NOMO-1 treated with DMSO at 0.1 percent for 48 hours (cell line): ENCODE measurements around the gene TMEM19.
"Not testable (repeated sequence)": the region's sequence is repeated elsewhere in the genome, so short reads cannot be mapped to it uniquely, and the experiment has no call there.

Experiments used
- DNase-seq: peaks from one replicate; lab custom pipeline; 2025; ENCODE audit not compliant: unreplicated experiment; lab: John Stamatoyannopoulos, UW

Gene TMEM19

DNA sequence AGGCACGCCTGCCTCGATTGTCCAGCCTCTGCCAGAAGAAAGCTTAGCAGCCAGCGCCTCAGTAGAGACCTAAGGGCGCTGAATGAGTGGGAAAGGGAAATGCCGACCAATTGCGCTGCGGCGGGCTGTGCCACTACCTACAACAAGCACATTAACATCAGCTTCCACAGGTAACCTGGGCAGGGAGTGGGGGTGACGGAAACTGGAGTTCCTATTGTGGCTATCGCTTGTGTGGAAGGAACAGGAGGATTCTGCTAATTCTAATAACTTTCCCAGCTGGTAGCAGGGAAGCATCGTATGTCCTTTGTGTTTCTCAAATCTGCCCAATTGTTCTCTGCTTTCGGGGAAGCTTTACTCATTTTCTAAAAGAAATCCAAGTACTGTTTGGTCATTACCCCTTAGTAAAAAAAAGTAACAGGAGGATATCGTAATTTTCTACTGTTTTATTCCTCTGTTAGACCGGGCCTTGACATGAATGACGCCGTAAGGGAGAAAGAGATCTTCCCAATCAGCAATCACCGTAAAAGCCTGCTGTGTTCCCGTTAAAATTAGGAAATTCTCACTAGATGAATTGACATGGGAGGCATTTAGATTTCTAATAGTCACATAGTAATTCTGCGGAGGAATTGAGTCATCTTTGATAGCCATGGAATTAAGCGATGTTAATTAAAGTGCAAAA lies 21.3 kb upstream of the TMEM19 start:
- no peak for DNase-seq

DNA sequence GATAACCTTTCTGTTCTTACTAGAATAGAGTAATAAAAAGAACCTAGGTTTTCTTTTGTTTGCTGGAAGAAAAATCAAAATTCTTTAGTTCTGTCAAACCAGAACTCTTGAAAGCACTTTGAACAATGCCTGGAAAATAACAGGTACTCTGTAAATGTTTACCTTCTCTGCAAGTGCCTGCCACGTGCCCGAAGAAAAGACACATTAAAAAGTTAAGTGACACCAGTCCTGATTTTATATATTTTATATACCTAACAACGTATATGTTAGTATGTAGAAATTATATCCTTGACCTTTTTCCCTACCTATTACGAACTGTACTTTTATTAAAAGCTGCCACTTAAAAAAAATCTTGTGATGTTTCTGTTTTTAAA lies 20.8 kb upstream of the TMEM19 start:
- no peak for DNase-seq

DNA sequence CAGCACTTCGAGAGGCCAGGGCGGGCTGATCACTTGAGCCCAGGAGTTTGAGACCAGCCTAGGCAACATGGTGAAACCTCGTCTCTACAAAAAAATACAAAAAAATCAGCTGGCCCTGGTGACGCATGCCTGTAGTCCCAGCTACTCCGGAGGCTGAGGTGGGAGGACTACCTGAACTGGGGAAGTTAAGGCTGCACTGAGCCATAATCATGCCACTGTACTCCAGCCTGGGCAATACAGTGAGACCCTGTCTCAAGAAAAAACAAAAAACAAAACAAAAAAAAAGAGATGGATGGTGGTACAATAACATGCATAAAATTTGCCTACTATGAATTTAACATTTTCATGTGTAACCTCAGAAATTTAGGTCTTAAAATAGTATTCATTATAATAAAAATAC lies 19.6 kb upstream of the TMEM19 start:
- DNase-seq: no peak

DNA sequence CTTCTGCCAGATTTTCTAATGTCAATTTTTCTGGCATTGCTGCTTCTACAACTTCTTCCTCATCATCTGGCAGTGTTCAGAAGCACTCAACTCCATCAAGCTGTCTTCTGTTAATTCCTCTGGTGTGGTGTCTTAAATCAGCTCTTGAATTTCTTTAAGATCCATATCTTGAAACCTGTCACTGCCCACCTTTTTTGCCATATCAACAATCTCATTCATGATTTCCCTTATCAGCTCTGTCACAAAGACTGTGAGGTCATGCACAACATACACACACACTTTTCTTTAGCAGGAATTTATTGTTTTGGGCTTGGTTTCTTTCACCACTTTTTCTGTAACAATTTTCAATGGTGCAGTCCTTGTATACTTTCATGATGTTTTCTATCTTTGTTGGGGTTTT lies 14.6 kb upstream of the TMEM19 start:
- DNase-seq: no peak

DNA sequence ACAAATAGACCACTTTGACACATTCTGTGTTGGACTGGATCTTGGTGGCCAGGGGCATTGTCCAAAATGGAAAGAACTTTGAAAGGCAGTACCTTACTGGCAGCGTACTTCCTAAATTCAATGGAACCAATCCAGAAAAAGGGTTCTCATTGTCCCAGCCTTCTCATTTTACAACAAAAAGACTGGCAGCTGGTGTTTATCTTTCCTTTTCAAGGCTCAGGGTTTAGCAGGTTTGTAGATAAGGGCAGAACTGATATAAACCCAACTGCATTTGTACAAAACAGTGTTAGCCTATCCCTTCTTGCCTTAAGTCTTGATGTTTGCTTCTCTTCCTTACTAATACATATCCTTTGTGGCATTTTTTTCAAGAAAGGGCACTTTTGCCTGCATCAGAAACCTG lies 14.1 kb upstream of the TMEM19 start:
- no peak for DNase-seq

DNA sequence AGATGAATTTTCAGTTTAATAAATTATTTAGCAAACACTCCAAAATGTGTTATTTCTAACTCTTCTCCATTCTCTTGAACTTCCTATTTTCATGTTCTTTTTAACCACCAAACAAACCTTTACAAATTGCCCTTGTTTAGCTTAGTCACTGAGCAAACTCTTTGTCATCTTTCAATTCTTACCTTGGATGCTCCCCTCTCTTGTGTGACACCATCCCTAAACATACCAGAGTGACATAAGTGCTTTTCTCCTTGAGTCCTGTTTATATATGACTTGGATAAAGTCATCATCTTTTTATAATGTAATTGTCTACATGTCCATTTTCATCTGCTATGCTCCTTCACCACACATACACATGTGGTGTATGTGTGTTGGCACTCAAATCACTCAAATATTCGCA lies 3.4 kb upstream of the TMEM19 start:
- DNase-seq: peak; percentile 37

DNA sequence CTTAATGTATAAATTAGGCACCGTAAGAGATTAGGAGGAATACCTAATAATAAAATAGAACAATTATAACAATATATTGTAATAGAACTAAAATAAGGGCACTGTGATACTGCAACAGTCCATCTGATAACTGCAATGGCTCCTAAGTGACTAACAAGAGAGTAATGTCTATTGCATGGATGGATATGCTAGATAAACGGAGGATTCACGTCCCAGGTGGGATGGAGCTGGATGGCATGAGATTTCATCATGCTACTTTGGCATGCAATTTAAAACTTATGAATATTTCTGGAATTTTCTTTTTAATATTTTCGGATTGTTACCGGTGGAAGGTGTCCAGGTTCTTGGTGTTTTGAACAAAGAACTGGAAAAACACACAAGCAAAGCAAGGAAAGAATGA lies 2.2 kb upstream of the TMEM19 start:
- DNase-seq: no peak

DNA sequence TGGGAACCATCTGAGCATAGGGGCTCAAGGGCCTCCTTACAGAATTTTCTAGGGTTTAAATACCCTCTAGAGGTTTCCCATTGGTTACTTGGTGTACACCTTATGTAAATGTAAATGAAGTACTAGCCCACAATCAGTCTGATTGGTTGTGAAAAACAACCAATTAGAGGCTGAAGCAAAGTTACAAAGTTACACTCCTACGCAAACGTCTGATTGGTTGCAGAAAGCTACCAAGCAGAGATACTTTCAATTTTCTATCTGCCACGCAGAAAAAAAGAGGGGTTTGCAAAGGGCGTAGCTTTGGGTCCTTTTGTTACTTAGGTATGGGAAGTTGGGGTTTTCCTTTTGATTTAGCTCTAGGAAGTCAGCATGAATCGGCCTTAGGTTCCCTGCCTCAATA lies 1.8 kb upstream of the TMEM19 start:
- DNase-seq: no peak

DNA sequence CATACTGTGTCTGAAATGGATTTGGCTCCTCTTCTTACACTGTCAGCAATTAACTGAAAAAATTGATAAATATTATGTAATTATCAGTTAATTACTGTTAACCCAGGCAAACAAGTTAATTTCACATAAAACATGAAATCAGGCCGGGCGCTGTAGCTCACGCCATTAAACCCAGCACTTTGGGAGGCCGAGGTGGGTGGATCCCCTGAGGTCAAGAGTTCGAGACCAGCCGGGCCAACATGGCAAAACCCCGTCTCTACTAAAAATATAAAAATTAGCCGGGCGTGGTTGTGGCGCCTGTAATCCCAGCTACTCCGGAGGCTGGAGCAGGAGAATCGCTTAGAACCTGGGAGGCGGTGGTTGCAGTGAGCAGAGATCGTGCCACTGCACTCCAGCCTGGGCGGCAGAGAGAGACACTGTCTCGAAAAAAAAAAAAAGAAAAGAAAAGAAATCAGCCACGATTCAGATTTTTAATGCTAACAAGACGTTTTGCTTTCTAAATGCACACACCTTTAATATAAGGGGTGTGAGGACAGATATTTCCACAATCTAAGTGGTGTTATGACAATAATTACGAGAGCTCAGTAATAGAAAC lies 473 bp upstream of the TMEM19 start:
- DNase-seq: no peak

DNA sequence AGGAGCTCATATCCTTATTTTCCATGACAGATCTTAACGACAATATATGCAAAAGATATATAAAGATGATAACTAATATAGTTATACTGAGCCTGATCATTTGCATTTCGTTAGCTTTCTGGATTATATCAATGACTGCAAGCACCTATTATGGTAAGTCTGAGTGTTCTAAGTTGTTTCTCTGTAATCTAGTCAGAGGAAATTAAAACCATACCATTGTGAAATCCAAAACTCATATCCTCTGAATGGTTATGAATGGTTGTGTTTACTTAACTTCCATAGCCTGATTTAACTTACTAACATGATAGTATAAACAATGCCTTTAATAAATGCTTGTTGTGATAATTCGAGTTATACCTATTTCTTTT lies 760 bp downstream of the TMEM19 start:
- DNase-seq: peak; percentile 39

DNA sequence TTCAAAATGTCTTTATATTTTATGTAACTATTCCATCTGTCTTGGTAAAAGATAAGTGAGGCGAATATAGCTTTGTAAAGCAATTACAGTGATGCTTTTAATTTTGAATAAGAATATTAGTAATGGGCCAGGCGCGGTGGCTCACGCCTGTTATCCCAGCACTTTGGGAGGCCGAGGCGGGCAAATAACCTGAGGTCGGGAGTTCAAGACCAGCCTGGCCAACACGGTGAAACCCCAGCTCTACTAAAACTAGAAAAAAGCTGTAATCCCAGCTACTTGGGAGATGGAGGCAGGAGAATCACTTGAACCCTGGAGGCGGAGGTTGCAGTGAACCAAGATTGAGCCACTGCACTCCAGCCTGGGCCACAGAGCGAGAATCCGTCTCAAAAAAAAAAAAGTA lies 1.3 kb downstream of the TMEM19 start:
- DNase-seq: not testable (repeated sequence)

DNA sequence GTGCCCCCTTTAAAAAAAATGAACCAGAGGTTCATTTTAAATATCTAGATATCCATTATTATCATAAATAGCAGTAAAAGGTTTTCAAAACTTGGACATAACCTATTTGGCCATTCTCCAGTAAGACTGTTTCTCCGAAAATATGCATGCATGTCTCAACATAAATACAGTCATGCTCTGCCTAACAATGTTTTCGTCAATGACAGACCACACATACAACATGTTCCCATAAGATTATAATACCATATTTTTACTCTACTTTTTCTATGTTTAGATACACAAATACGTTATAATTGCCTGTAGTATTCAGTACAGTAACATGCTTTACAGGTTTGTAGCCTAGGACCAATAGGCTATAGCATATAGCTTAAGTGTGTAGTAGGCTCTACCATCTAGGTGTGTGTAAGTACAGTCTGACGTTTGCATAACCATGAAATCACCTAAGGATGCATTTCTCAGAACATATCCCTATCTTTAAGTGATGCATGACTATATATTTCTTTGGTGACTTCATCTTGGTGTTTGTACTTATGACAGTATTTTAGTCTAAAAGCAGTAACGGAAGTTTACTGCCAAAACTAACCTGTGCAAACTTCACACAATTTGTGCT lies 3.2 kb downstream of the TMEM19 start:
- no peak for DNase-seq

DNA sequence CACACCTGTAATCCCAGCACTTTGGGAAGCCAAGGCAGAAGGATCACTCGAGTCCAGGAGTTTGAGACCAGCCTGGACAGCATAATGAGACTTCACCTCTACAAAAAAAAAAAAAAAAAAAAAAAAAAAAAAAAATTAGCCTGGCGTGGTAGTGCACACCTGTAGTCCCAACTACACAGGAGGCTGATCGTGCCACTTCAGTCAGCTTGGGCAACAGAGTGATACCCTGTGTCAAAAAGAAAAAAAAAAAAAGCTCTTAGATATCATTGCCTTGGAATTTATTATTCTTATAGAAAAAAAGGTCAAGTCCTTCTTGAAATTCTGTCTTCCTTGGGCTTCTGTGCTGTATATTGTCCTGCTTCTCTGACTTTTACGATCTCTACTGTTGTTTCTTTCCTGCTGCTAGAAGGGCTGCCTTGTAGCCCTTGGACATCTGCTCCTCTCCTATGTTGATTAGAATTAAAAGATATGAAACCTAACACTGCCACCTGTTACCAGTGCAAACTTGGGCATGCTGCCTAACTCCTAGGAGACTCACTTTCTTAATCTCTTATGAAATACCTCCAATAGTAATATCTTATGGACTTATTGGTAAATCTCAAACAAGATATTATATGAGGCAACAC lies 5.7 kb downstream of the TMEM19 start:
- no peak for DNase-seq

DNA sequence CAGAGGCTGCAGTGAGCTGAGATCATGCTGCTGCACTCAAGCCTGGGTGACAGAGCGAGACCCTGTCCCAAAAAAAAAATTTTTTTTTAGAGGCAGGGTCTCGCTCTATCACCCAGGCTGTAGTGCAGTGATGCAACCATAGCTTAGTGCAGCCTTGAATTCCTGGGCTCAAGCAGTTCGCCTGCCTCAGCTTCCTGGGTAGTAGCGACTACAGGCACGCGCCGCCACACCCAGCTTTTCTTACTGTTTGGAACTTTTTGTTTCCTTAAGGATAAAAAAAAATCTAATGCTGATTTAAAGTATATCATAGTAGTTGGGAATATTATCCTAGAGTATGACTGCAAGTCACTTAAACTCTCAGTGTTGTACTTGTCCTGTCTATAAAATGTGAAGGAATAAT lies 7.2 kb downstream of the TMEM19 start:
- DNase-seq: no peak

DNA sequence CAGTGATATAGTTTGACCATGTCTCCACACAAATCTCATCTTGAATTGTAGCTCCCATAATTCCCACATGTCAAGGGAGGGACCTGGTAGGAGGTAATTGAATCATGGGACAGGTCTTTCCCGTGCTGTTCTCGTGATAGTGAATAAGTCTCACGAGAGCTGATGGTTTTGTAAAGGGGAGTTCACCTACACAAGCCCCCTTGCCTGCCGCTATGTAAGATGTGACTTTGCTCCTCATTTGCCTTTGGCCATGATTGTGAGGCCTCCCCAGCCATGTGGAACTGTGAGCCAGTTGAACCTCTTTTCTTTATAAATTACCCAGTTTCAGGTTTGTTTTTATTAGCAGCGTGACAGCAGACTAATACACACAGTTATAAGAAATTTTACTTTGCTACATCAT lies 7.8 kb downstream of the TMEM19 start:
- not testable (repeated sequence) for DNase-seq

DNA sequence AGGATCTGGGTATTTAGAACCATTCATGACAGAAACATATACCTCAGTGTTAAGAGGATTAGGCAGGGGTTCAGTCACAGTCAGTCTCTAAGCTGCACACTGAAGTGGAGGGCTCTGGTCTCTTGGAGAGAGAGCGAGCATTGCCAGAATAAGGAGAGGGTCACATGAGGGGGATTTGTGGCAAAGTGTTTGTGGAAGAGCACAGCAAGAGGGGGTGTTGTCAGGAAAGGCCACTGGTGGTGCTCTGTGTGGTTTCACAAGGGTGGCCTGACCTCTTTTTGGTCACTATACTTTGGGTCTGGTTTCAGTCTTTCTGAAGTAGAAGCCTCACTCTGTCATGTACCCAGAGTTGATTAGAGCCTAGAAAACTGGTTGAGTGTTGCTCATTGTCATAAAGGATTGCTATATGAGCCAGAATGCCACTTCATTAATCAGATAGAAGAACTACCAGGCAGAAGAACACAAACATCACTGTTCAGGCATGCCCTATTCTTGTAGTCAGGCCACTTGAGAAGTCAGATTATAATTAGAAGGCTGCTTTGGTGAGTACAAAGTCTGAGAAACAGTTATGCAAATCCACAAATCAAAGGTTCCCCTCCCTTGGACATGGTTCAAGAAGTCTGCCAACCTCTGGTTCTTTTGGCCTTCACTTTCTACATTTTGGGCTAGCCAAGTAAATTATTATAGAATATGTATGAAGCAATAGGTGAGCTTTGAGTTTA lies 8.4 kb downstream of the TMEM19 start:
- no peak for DNase-seq

DNA sequence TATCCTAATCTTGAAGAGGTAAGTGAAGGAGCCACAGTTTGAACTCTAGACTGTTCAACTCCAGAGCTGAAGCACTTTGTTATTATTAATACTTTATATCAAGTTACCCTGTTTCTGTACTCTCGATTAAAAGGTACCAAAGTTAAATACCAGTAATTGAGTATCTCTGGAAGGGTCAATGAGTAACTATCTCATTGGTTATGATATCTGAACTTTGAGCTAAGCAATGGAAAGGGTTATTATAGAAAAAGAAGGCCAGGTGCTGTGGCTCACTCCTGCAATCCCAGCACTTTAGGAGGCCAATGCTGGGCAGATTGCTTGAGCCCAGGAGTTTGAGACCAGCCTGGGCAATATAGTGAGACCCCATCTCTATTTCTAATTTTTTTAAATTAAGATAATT lies 9.9 kb downstream of the TMEM19 start:
- no peak for DNase-seq

DNA sequence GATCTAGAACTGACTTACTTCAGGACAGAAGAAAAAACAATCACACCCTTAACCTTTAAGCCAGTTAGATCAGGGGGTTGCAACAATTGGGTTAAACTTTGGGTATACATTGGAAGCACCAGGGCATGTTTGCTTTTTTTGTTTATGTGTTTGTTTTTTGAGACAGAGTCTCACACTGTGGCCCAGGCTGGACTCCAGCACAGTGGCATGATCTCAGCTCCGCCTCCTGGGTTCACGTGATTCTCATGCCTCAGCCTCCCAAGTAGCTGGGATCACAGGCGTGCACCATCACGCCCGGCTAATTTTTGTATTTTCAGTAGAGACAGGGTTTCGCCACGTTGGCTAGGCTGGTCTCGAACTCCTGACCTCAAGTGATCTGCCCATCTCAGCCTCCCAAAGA lies 16.3 kb downstream of the TMEM19 start:
- not testable (repeated sequence) for DNase-seq

DNA sequence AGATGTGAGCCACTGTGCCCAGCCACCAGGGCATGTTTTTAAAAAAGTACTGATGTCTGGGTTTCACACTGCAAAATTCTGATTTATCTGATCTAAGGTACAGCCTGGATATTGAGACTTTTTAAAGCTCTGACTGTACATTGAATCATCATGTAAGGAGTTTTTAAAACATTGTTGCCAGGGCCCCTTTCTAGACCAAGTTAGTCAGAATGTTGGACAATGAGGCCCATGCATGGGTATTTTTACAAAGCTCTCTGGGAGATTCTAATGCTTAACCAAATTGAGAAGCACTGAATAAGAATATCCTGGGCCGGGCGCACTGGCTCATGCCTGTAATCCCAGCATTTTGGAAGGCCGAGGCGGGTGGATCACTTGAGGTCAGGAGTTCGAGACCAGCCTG lies 16.7 kb downstream of the TMEM19 start:
- no peak for DNase-seq

DNA sequence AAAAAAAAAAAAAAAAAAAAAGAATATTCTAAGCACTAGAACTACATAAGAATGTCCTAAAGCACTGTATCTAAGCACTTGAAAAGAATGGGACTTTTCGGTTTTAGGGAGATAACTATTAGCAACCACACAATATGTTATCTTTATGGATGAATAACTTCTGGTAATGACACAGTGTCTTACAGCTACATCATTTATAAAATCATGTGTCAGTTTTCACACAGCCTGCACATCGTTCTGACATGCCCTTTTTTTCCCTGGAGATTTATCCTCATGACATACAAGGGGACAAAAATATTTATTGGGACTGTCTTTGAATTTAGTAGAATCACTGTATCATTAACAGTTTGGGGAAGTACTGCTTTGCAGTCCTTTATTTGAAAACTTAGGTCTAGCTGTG lies 17.3 kb downstream of the TMEM19 start:
- DNase-seq: no peak

DNA sequence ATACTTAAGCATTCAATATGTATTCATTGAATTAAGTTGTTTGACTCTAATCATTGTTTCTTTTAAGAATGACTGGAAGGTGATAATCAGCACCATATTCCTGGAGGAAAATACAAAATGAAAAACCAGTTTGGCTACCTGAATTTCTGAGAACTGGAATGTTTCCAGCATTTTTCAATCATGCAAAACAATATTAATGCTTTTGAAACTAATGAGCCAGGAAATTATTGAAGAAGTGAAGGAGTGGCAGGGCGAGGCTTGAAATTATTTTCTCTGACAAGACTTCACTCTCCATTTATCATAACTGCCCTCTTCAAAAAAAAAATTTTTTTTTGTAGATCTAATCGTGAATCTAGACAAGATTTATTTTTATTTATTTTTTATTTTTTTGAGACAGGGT lies 19.0 kb downstream of the TMEM19 start:
- no peak for DNase-seq

DNA sequence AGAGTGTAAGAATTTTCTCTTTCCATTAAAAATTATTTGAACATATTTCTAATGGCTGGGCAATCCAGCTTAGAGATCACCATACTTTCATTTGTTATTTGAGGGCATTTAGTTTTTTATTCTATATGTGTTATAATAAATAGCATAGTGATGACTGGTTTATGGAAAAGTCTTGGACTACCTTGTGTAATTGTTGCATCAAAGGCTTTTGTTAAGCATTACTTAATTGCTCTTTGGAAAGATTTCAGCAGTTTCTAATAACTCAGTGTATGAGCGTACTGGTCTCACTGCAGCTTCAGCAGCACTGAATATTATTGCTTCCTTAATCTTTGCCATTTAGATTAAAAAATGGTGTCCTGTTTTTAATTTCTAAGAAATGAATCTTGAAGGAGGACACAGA lies 22.8 kb downstream of the TMEM19 start:
- DNase-seq: no peak
